ENCODE measurements around the gene WBP2.

WBP2 gene

GRCh38 chr17:75845933-75846691 lies 9.0 kb downstream of the WBP2 start:
- Histone ChIP-seq H3K4me2 (ENCODE audit: low read depth, low read length, poor library complexity, severe bottlenecking) (no peak overlapping the region), H3K79me2 (ENCODE audit: insufficient read depth, low read length) (no peaks in the 10 kb centered on the region), H3K27ac (ENCODE audit: low read depth, low read length) (no peak overlapping the region), H3K9me3 (ENCODE audit: insufficient read depth, low read length) (no peaks in the 10 kb centered on the region), H3K36me3 (ENCODE audit: low read length) (no peaks in the 10 kb centered on the region), H3F3A (ENCODE audit: insufficient read depth) (no peaks in the 10 kb centered on the region), H3K4me3 (ENCODE audit: insufficient read depth, low read length, poor library complexity, severe bottlenecking) (no peak overlapping the region), H2AFZ (ENCODE audit: low read depth, low read length, severe bottlenecking) (no peak overlapping the region), H4K20me1 (ENCODE audit: low read depth, low read length) (no peaks in the 10 kb centered on the region), H3K9me2 (replicated peaks; ENCODE audit: insufficient read depth, low read length) (no peaks in the 10 kb centered on the region), H3K9ac (ENCODE audit: low read length) (no peak overlapping the region), H3K27me3 (ENCODE audit: low read length) (no peaks in the 10 kb centered on the region)
- TF ChIP-seq EZH2phosphoT487 (conservative IDR thresholded peaks at IDR 0.05; ENCODE audit: low read length) (no peak), CTCF (IDR thresholded peaks at IDR 0.05; ENCODE audit: insufficient read depth, low read length, poor library complexity, severe bottlenecking) (no peak)

- no peaks in the 10 kb centered on the region for H3K79me2 ChIP-seq (ENCODE audit: insufficient read depth, low read length)
- no peak overlapping the region for H3K27ac ChIP-seq (ENCODE audit: low read depth, low read length)
- H3K27me3 ChIP-seq (ENCODE audit: low read length): no peaks in the 10 kb centered on the region
- H2AFZ ChIP-seq (ENCODE audit: low read depth, low read length, severe bottlenecking): no peak overlapping the region
- no peak overlapping the region for H3K4me3 ChIP-seq (ENCODE audit: insufficient read depth, low read length, poor library complexity, severe bottlenecking)
- H4K20me1 ChIP-seq (ENCODE audit: low read depth, low read length): no peaks in the 10 kb centered on the region
- TF ChIP-seq EZH2phosphoT487 (conservative IDR thresholded peaks at IDR 0.05; ENCODE audit: low read length): no peak
- TF ChIP-seq CTCF (IDR thresholded peaks at IDR 0.05; ENCODE audit: insufficient read depth, low read length, poor library complexity, severe bottlenecking): no peak
- H3F3A ChIP-seq (ENCODE audit: insufficient read depth): no peaks in the 10 kb centered on the region
- H3K9ac ChIP-seq (ENCODE audit: low read length): no peak overlapping the region
- no peaks in the 10 kb centered on the region for H3K9me3 ChIP-seq (ENCODE audit: insufficient read depth, low read length)
- H3K4me2 ChIP-seq (ENCODE audit: low read depth, low read length, poor library complexity, severe bottlenecking): no peak overlapping the region
- H3K36me3 ChIP-seq (ENCODE audit: low read length): no peaks in the 10 kb centered on the region
- H3K9me2 ChIP-seq (replicated peaks; ENCODE audit: insufficient read depth, low read length): no peaks in the 10 kb centered on the region
Measured at GRCh38 chr17:75845058-75845711, 9.9 kb downstream of the WBP2 start.

- H3K4me2 ChIP-seq (ENCODE audit: low read depth, low read length, poor library complexity, severe bottlenecking): no peak overlapping the region
- H3K9ac ChIP-seq (ENCODE audit: low read length): no peak overlapping the region
- no peak for TF ChIP-seq CTCF (IDR thresholded peaks at IDR 0.05; ENCODE audit: insufficient read depth, low read length, poor library complexity, severe bottlenecking)
- TF ChIP-seq EZH2phosphoT487 (conservative IDR thresholded peaks at IDR 0.05; ENCODE audit: low read length): no peak
- no peaks in the 10 kb centered on the region for H3K79me2 ChIP-seq (ENCODE audit: insufficient read depth, low read length)
- no peaks in the 10 kb centered on the region for H3K27me3 ChIP-seq (ENCODE audit: low read length)
- H3F3A ChIP-seq (ENCODE audit: insufficient read depth): no peaks in the 10 kb centered on the region
- no peak overlapping the region for H3K4me3 ChIP-seq (ENCODE audit: insufficient read depth, low read length, poor library complexity, severe bottlenecking)
- no peaks in the 10 kb centered on the region for H3K9me2 ChIP-seq (replicated peaks; ENCODE audit: insufficient read depth, low read length)
- no peaks in the 10 kb centered on the region for H3K9me3 ChIP-seq (ENCODE audit: insufficient read depth, low read length)
- no peaks in the 10 kb centered on the region for H4K20me1 ChIP-seq (ENCODE audit: low read depth, low read length)
- no peak overlapping the region for H2AFZ ChIP-seq (ENCODE audit: low read depth, low read length, severe bottlenecking)
- H3K27ac ChIP-seq (ENCODE audit: low read depth, low read length): no peak overlapping the region
- no peaks in the 10 kb centered on the region for H3K36me3 ChIP-seq (ENCODE audit: low read length)
Measured at GRCh38 chr17:75844530-75845057, 10.5 kb downstream of the WBP2 start.
